ENCODE measurements around the gene RCOR2.
"Not testable (repeated sequence)": the region's sequence is repeated elsewhere in the genome, so short reads cannot be mapped to it uniquely, and the experiment has no call there.

The RCOR2 gene

DNA sequence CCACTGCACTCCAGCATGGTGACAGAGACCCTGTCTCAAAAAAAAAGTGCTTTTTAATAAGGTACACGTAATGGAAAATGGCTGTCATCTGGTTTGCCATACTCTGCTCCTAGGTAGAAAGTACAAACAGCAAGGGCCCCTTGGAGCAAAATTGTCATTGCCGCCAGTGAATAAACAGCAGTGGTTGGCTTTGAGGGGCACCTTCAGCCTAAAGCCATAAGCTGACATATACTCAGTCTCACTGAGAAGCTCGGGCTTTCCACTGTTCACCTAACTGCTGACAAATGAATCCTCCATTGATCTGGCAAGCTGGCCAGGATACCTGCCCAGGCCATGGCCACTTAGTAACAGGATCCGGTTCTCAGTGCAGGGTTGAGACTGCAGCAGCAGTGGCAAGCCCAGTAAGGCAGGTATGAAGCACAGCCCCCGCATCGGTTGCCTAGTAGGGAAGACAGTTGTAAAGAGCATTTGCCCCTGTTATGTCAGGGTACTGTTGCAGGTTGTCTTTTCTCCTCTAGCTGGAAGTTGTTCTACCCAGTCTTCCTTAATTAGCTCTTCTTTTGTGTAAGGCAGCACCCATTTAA, 39.2 kb downstream of the RCOR2 start:
- no peak for DNase-seq (ENCODE audit: low read depth)

DNA sequence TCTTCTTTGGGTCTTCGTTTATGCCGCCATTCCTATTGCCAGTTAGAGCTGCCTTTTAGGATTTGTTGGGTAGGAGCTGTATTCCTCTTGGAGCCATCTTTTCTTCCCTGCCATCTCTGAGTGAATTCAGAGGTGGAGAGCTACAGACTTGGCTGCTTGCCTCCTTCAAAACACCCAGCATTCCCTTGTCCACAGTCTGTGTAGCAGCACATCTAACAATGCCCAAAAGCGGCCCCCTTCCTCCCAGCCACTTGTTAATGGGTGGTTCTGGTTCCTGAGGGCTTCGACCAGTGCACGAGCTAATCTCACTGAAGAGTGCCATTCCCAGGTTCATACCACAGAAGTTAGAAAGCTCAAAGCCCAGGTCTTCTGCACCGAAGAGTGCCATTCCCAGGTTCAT, 40.3 kb downstream of the RCOR2 start:
- no peak for DNase-seq (ENCODE audit: low read depth)

DNA sequence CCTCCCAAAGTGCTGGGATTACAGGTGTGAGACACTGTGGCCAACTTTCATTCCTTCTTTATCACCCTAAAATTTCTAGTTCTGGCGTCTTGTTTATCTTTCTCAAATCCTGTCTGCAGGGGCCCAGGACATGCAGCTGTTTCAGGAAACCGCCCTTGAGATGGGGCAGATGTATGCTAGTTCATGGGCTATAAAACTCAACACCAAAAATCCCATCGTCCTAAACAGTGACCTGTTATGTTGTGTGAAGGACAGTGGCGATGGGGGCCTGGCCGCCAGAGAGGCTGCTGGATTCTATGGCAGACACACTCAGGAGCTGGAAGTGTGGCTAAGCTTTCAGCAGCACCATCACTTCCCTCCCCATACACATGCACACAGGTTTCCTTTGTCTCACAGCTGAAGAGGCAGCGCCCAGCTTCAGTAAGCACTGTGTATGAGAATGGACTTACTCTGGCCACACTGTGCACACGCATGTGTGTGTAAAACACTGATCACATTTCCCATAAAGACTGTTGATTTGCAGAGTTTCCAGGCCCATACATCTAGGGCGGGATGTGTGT, 41.4 kb downstream of the RCOR2 start:
- no peak for DNase-seq (ENCODE audit: low read depth)

DNA sequence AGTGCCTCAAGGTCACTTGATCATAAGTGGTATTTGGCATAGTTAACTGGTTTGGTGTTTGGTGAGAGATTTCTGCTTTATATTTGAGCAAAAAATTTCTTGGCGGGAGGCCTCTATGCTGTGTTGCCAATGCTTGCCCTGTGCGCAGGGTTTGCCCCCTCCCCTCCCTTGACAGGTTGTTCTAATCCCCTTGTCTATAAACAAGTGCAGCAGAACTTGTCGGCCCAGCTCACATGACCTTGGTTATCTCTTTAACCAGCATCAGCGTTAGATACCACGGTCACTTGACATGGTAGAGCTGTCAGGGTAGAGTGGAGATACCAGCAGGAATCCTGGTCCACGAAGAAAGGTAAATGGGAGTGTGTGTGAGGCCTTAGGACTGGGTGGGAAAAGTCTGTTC, 42.5 kb downstream of the RCOR2 start:
- no peak for DNase-seq (ENCODE audit: low read depth)

DNA sequence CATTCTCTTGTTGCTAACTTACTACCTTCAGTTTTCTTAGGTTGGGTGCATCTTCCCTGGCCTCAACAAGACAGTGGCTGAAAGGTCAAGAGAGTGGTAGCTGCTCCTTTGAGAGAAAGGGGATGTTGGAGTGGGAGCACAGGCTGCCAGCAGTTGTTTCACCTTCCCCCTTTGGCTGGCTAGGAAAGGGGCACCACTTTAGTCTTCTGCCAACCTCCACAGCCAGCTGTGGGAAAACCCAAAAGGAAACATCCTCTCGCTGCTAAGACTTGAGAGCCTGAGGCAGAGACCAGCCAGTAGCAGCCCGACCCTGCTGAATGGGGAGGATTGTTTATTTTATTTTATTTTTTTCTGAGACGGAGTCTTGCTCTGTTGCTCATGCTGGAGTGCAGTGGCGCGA, 43.7 kb downstream of the RCOR2 start:
- no peak for DNase-seq (ENCODE audit: low read depth)

DNA sequence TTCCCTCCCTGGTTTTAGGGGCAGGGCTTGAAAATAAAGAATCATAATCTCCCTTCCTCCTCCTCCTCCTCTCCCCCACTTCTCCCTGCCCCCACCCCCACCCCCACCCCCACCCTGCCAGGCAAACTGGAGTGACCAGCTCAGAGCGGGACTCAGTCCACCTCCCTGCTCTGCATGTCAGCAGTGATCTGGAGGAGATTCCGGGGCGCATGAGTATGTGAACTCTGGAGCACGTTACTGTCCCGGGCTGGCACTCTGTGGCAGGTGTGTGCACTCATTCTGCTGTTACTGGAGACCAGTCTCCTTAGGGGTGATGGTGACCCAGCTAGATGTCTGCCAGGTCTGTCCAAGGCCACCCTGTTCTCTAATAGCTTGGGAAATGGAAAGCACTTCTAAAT, 44.2 kb downstream of the RCOR2 start:
- no peak for DNase-seq (ENCODE audit: low read depth)

DNA sequence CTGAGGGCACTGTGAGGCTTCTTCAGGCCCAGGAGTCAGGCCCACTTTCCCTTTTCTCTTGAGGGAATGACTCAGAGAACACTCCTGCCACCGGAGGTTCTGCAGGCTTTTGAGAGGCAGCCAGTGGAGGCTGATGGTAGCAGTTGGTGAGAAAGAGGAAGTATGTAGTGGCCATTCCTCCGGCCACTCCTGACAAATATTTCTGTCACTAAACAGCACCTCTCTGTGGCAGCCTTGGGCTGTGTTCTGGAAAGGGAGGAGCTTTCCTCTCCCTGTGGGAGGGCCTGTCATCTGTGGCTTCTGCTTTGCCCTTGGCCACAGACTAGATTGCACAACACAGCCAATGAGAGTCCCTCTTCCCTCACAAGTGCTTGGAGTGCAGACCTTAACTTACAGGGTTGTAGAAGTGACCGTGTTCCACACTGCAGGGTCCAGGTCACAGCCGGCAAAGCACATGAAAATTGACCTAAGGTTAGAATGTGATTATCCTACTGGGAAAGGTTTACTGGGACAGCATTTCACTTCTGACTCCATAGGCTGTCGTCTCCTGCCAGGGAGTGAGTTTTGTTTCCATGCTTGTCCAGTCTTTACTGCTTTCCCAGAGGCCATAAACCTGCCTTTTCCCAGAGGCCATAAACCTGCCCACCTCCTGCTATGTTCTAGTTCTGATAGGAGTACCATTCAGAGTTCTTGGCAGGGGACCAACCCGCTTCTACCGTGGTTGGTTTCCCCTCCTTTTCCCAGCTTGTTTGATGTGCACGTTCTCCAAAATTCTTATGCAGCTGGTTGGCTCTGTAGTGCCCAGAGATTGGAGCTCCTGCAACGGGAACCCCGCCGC, 44.8 kb downstream of the RCOR2 start:
- DNase-seq (ENCODE audit: low read depth): peak; percentile 96

DNA sequence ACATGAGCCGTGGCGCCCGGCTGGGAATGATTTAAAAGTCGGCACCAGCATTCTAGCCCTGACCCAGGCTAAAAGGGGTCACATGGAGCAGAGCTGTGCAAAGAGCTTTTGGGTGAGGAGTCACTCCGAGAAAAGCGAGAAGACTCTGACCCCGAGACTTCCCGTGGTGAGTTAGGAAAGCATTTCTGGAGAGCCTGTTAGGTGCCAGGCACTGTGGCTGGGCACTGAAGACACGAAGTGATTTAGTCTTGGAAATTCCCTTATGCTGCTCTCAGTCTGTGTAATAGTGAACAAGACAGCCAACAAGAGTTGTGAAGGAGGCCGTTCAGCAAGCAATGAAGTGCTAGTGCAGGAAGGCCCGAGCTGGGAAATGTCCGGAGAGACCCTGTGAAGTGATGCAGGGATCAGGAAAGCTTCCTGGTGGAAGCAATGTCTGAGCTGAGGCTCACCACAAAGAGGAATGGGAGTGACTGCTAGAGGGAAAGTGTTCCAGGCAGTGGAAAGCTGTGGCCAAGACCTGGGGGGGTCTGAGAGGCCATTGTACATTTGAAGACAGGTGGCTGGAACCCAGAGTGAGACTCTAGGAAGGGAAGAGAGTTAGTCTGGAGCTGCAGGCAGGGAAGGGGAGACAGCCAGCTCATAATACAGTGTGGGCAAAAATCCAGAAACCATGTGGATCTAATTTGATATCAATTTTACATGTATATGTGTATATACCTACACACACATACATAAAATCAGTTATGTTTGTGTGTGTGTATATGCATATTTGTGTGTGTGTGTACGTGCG, 46.4 kb downstream of the RCOR2 start:
- DNase-seq (ENCODE audit: low read depth): peak; percentile 21

DNA sequence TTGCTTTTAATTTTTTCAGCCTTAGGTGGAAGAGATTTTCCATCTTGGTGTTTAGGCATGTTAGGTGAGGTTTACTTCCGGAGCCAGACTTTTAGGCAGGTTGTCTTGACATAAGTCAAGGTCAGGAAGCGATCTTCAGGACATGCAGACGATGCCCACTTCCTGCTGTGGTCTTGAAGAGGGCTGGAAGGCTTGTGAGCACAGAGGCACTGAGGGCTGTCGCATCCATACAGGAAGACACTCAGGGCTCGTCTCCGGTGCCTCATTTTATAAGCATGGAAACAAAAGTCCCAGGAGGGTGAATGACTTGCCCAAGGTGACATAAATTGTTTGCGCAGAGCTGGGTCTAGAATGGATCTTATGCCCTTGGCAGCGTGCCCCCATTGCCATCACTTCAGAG, 47.3 kb downstream of the RCOR2 start:
- DNase-seq (ENCODE audit: low read depth): no peak

DNA sequence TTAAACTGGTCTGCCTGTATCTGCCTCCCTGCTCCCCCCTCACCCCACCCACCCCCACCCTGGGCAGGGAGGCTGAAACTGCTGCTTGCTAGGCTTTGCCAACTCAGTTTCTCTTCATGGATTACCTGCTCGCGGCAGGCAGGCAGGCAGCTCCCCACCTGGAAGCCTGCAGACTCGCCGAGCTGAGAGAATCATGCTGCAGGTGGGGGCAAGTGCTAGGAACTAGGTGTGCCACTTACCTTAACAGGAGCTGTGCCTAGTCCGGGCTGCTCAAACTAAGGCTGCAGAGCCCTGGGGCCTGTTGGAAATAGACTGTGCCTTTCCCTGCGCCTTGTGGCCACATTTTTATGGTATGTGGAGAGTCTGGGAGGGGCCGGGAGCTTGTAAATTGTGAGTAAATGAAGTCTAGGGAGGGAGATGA, 47.8 kb downstream of the RCOR2 start:
- DNase-seq (ENCODE audit: low read depth): no peak

DNA sequence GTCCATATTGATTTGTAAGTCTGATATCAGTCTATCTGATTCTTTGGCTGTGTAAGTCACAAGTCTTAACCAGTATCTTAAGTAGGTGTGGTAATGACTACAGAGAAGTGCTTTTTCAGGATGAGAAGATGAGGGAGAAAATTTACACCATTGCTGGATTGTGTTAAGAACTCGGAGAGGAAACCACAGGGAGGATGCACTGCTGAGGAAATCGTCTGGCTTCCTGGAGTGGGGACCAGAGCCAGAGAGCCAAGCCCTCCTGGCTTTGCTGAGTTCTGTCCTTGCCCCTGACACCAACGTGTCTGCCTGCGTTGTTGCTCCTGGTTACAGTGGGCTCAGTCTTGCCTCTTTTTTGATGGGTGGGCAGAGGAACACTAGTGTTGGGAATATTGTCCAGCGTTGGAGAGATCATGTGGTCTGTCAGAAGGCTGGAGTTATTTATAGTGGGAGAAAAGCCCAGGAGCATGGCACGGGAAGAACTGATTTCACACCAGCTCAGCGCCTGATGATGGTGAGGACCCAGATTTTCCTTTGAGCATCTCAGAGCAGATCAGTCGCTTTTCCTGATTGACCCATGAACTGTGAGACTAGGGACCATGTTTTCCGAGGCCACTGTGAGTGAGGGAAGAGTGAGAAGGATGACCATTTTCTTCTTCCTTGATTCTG, 48.4 kb downstream of the RCOR2 start:
- no peak for DNase-seq (ENCODE audit: low read depth)

DNA sequence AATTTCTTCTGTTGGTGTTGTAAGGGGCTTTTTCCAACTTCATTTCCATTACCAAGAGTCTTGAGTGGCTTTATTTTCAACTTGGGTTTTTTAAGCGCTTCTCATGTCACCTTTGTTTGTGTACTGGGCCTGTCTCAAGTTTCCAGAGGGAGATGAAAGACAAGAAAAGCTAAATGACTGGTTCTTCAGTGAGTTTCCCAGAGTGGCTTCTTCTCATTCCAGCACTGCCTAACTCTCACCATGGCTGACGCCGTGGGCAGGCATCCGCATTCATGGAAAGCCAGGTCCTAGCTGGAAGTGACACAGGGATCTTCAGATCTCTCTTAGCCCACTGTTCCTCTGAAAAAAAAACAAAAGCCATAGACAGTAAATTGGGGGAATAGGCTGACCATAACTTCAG, 49.5 kb downstream of the RCOR2 start:
- DNase-seq (ENCODE audit: low read depth): no peak

DNA sequence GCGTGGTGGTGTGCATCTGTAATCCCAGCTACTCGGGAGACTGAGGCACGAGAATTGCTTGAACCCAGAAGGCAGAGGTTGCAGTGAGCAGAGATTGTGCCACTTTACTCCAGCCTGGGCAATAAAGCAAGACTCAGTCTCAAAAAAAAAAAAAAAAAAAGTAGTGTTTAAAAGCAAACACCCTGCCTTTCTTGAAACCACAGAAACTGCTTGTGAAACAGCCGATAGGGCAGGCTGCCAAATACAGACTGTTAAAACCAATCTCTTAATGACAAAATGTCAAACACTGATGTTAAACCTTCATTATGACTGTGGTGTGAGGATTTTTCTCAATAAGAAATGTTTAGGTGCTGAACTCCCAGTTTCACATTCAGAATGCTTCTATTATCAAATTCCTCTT, 50.8 kb downstream of the RCOR2 start:
- DNase-seq (ENCODE audit: low read depth): no peak

DNA sequence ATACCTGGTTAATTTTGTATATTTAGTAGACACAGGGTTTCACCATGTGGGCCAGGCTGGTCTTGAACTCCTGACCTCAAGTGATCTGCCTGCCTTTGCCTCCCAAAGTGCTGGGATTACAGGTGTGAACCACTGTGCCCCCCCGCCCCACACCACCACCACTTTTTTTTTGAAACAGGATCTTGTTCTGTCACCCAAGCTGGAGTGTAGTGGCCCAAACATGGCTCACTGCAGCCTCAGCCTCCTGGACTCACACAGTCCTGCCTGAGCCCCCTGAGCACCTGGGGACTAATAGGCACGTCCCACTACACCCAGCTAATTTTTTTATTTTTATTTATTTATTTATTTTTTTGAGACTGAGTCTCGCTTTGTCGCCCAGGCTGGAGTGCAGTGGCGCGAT, 53.3 kb downstream of the RCOR2 start:
- DNase-seq (ENCODE audit: low read depth): not testable (repeated sequence)

DNA sequence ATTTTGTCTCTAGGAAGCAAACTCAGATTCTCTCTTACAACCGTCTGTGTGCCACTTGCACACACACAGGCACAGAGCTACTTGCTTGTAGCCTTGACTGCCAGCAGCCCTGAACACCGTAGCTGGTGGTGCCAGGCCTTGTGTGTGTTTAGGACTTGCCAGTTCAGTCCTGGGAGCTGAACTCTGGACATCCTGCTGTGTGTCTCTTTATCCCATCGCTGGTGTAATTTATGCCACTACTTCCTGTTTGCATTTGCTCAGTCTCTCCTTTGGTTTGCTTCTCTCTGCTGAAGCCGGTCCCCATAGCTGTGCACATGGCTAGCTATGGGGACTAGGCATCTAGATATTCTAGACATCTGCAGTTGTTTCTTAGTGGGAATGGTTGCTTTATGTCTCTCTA, 54.0 kb downstream of the RCOR2 start:
- no peak for DNase-seq (ENCODE audit: low read depth)

Measured in ELR (cell line).